Thymus (tissue), 11 donors: ENCODE results near the gene PPP1R36. TPM values are rescaled to one million over a fixed set of nuclear protein-coding genes. Genes with fewer than 3 reads are reported as not detected.
A peak's percentile ranks its signal among the peaks of the same experiment; 100 is the strongest.

Experiments used
- DNase-seq, 9 donors: peaks; one replicate each; pipeline ENCODE4 v3.0.0-alpha.2; 2013; ENCODE audit warnings: low spot score in 9 of 9, low read depth in 6 of 9, missing footprints in 1 of 9
- H3K27ac ChIP-seq, 2 donors: one replicate each; pipeline ENCODE4 v1.5.1; 2013; ENCODE audit warnings: control low read depth in 1 of 2, low read depth in 1 of 2, low read length in 1 of 2, mild to moderate bottlenecking in 1 of 2, moderate library complexity in 1 of 2
- H3K27me3 ChIP-seq, 2 donors: one replicate each; pipeline ENCODE4 v1.5.1; 2013; ENCODE audit warnings: low read length in 1 of 2; ENCODE audit not compliant: control insufficient read depth in 2 of 2, insufficient read depth in 1 of 2
- H3K36me3 ChIP-seq, 2 donors: one replicate each; pipeline ENCODE4 v1.5.1; 2013; ENCODE audit warnings: low read length in 1 of 2, mild to moderate bottlenecking in 1 of 2, moderate library complexity in 1 of 2; ENCODE audit not compliant: control insufficient read depth in 2 of 2, insufficient read depth in 2 of 2
- H3K4me1 ChIP-seq, 2 donors: one replicate each; pipeline ENCODE4 v1.5.1; 2013; ENCODE audit warnings: low read length in 2 of 2; ENCODE audit not compliant: control insufficient read depth in 2 of 2, insufficient read depth in 2 of 2
- H3K4me3 ChIP-seq, 2 donors: one replicate each; pipeline ENCODE4 v1.5.1; 2013; ENCODE audit warnings: low read length in 2 of 2, control low read depth in 1 of 2, mild to moderate bottlenecking in 1 of 2
- H3K9me3 ChIP-seq, 2 donors: one replicate each; pipeline ENCODE4 v1.5.1; 2013; ENCODE audit warnings: low read length in 1 of 2, mild to moderate bottlenecking in 1 of 2; ENCODE audit not compliant: control insufficient read depth in 2 of 2, insufficient read depth in 1 of 2
- WGBS: extraction: QIAGEN DNeasy Blood & Tissue Kit; methylation state at CpG from one replicate; pipeline ENCODE4 v1.1.7; 2013; 5-methylcytosine and 5-hydroxymethylcytosine counted together
- polyA plus RNA-seq: library from polyadenylated mRNA; stranded (reverse); fragments of 200-250 nt; gene quantifications from one replicate; pipeline ENCODE4 v1.2.3, GENCODE V29; 2013
- total RNA-seq: library from RNA; stranded (reverse); fragments of 120-200 nt; gene quantifications from one replicate; pipeline ENCODE4 v1.2.4, GENCODE V29; 2013
- donor health status: healthy.

The PPP1R36 gene
- total and polyA plus RNA-seq, 2 donors, result 0.61 to 0.80 TPM

DNA sequence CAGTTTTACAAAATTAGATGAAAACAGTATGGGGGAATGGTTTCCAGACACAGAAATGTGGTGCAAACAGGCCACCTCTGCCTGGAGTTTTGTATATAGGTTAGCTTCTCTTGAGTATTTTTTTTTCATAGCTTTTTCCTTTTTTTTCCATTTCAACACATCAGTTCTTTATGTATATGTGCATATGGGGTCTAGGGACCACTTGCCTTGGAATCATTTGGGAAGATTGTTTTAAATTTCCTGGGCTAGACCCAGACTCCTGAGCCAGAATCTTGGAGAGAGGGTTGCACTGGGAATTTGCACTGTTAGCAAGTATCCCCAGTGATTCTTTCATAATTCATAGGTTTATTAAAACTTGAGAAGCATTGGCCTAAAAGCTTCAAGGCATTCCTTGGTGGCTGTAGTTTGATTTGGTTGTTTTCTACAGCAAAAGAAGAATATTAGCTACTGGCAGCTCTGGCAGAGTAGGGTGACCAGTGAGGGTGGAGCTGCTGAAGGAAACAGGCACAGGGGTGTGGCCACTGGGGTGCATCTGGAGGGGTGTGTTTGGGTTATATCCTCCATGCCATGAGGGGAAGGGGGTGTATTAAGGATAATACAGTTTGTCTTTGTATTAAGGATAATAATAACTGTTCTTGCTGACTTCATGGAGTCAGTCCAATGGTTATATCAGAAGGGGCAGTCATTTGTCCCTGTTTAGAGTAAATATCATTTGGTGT lies 22.8 kb downstream of the PPP1R36 start:
- DNase-seq, result no peak
- Histone ChIP-seq H3K9me3 (no peaks in the 10 kb centered on the region), H3K36me3 (no peaks in the 10 kb centered on the region), H3K4me3 (no peak overlapping the region), H3K27me3 (no peaks in the 10 kb centered on the region), H3K27ac (no peak overlapping the region), H3K4me1 (no peaks in the 10 kb centered on the region)

DNA sequence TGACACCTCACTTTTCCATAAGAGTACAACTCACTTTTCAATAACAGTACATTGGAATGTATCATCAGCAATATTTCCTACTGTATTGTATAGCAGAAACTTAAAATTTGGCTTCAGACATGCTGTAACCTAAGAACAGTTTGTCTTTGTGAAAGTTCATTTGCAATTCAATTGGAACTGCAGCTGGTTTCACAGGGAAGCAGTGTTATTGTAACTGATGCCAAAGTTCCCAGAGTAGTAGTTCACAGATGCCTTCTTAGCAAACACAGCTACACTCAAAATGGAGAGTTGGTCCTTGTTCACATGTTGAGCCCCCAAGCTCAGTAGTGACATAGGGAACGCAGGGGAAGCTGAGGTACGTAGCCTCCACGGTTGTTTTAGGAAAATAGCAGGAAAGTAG lies 23.3 kb downstream of the PPP1R36 start:
- DNase-seq, result peak in 1 of 9 donors; percentile 8
- 96% methylated on average over 3 of the region's 3 CpGs for WGBS
- peak overlapping the region in 1 of 2 donors; percentile 25 for H3K27ac ChIP-seq
- no peaks in the 10 kb centered on the region for H3K9me3 ChIP-seq
- H3K27me3 ChIP-seq, result no peaks in the 10 kb centered on the region
- H3K4me1 ChIP-seq, result no peaks in the 10 kb centered on the region
- H3K4me3 ChIP-seq, result no peak overlapping the region
- H3K36me3 ChIP-seq, result no peaks in the 10 kb centered on the region

DNA sequence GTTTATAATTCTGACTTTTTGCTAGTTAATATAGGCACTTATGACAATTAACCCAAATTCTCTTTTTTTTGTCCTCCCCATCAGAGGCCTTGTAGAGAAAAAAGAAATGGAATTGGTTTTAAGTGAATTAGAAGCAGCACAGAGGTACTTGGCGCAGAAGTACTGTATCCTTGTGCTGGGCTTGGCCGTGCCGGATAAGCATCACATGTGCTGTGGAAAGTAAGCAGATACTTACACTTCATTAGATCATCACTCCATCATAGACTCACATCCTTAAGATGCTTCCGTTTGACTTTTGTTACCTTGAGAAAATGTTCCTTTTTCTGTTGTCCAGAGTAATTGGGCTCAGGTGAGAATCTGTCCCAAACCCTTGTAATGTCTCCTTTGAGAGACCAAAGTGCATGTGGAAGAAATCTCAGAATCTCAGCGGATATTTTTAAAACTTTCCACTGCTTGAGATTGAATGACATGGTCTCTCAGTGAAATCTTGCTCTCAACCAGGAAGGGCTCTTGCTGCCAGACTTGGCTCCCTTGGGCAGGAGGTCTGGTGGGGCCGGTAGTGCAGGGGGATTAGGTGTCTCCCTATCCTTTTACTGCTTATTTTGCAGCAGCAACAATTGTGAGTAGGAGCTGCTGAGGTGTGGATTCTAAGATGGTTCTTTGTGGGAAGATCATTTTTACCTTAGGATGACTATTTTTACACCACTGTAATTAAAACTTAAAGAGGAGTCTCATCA lies 24.8 kb downstream of the PPP1R36 start:
- no peak for DNase-seq
- Histone ChIP-seq H3K27ac (peak overlapping the region in 1 of 2 donors; percentile 4), H3K9me3 (no peaks in the 10 kb centered on the region), H3K4me3 (no peak overlapping the region), H3K36me3 (no peaks in the 10 kb centered on the region), H3K27me3 (no peaks in the 10 kb centered on the region), H3K4me1 (no peaks in the 10 kb centered on the region)
- 95% methylated on average over 6 of the region's 6 CpGs for WGBS

DNA sequence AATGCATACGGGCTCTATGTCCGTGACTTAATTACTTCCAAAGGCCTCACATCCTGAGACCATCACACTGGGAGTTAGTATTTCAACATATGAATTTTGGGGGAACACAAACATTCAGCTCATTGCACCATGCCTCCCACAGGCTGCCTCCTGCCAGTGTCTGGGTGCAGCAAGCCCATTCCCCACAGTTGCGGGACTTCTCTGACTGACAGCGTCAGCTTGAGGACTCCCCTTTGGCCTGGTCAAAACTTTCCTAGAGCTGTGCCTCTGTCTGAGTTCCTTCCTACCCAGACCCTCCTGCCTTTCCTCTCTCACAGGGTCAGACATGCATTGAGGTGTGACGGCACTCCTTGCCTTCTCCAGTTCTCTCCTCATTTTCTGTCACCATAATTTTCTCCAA lies 27.4 kb downstream of the PPP1R36 start:
- no peak overlapping the region for H3K27ac ChIP-seq
- H3K9me3 ChIP-seq, result no peaks in the 10 kb centered on the region
- H3K27me3 ChIP-seq, result no peaks in the 10 kb centered on the region
- no peak overlapping the region for H3K4me3 ChIP-seq
- H3K4me1 ChIP-seq, result no peaks in the 10 kb centered on the region
- DNase-seq, result no peak
- no peaks in the 10 kb centered on the region for H3K36me3 ChIP-seq
- WGBS, result 97% methylated on average over 5 of the region's 5 CpGs

DNA sequence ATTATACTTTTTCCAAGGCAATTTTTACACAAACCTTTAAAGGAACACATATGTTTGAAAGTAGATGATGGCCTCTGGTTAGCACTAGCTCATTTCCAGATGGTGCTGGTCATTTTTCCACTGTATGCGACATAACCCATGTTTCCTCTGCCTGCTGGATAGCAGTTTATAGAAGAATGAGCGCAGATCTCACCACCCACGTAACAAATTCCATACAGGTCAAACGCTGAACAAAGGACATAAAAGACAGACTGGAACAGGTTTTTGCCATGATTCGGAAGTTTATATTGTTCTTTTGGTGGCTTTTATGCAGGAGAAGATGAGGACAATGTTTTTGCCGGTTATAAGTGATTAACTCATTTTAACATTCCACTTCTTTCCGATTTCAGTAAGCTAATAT lies 30.7 kb downstream of the PPP1R36 start:
- H3K27me3 ChIP-seq, result no peaks in the 10 kb centered on the region
- no peak overlapping the region for H3K4me3 ChIP-seq
- no peaks in the 10 kb centered on the region for H3K36me3 ChIP-seq
- H3K27ac ChIP-seq, result no peak overlapping the region
- H3K4me1 ChIP-seq, result no peaks in the 10 kb centered on the region
- DNase-seq, result no peak
- WGBS, result 96% methylated on average over 7 of the region's 7 CpGs
- H3K9me3 ChIP-seq, result no peaks in the 10 kb centered on the region

DNA sequence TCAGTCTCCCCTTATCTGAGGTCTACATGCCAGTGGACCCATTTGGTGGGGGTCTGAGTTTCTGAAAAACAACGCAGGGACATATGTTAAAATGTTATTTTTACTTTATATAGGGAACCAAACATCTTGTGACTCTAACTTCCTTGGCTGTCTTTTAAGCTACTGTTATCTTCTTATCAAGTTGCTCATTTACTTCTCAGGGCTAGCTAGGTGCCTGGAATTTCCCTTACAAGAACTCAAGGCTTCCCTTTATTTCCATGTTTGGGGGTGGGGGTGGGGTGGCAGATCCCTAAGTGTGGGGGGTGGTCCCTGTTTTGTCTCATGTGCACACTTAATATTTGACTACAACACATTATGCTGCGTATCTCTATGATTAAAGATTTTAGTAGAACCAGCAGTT lies 31.6 kb downstream of the PPP1R36 start:
- H3K27ac ChIP-seq, result no peak overlapping the region
- WGBS, result 74% methylated on average over 2 of the region's 2 CpGs

DNA sequence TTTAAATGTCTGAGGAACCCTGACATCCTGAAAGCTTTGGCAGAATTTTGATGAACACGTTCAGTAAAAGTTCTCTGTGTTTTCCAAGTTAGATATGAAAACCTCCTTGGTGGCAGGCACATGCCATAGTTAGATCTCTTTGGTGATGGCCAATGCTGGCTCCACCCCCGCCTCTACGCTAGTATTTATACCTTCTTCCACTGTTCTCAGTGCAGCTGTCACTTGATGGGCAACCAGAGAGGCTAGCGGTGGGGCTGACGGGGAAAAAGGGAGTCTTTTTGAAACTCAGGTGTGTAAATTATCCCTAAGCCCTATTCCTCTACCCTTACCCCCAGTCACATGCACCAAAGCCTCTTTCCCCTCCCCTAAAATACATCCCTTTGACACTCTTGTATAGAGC lies 32.1 kb downstream of the PPP1R36 start:
- Histone ChIP-seq H3K27ac (no peak overlapping the region), H3K27me3 (no peaks in the 10 kb centered on the region), H3K9me3 (no peaks in the 10 kb centered on the region), H3K4me1 (no peaks in the 10 kb centered on the region), H3K4me3 (no peak overlapping the region), H3K36me3 (no peaks in the 10 kb centered on the region)
- DNase-seq, result no peak
- 86% methylated on average over 5 of the region's 5 CpGs for WGBS

More for the DNA sequence above, 31.6 kb downstream of the PPP1R36 start:
- H3K27me3 ChIP-seq, result no peaks in the 10 kb centered on the region
- H3K4me3 ChIP-seq, result no peak overlapping the region
- H3K9me3 ChIP-seq, result no peaks in the 10 kb centered on the region
- no peak for DNase-seq
- no peaks in the 10 kb centered on the region for H3K36me3 ChIP-seq
- H3K4me1 ChIP-seq, result no peaks in the 10 kb centered on the region

DNA sequence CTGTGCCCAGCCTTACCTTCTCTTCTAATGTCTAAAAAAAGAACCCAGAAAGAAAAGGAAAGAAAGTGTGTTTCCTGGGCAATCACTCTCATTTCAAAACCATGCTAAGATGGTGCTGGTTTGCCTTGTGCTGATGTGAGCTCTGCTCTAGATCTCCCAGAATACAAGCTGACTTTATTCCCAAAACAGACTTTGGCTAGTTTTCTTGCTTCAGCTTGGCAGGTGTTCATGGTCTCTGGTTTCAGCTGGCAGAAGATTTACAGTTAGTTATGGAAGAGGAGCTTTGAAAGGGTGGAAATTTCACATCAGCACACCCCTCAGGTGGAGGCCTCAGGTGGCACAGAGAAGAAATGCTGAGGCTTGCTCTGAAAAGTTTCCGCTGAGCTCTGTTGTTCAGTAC lies 34.4 kb downstream of the PPP1R36 start:
- peak in 1 of 9 donors; percentile 10 for DNase-seq
- no peaks in the 10 kb centered on the region for H3K27me3 ChIP-seq
- WGBS, result 94% methylated on average over 1 of the region's 1 CpG
- no peaks in the 10 kb centered on the region for H3K4me1 ChIP-seq
- peak overlapping the region; percentile 26 to 42 for H3K27ac ChIP-seq
- no peaks in the 10 kb centered on the region for H3K36me3 ChIP-seq
- no peaks in the 10 kb centered on the region for H3K9me3 ChIP-seq
- H3K4me3 ChIP-seq, result no peak overlapping the region

DNA sequence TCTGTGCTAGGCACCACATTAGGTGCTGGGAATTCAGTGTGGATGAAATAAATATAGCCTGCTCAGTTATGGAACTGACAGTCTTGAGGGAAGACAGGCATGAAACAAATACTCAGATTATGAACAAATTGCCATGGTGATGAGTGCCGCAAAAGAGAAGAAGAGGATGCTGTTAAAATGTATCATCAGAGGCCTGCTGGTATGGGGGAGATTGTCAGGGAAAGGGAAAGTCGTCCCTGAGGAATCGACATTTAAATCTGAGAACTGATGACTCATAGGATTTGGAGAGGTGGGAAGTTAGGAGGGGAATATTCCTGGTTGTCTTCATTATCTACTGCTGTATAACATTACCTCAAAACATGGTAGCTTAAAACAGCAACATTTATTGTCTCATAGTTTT lies 42.0 kb downstream of the PPP1R36 start:
- no peaks in the 10 kb centered on the region for H3K4me1 ChIP-seq
- H3K36me3 ChIP-seq, result no peaks in the 10 kb centered on the region
- no peak for DNase-seq
- WGBS, result 95% methylated on average over 3 of the region's 3 CpGs
- H3K9me3 ChIP-seq, result no peaks in the 10 kb centered on the region
- no peak overlapping the region for H3K27ac ChIP-seq
- H3K27me3 ChIP-seq, result no peaks in the 10 kb centered on the region
- H3K4me3 ChIP-seq, result no peak overlapping the region
